Inflammatory macrophage (primary cell): ENCODE measurements around the gene WDR45B.
"Not testable (repeated sequence)": the region's sequence is repeated elsewhere in the genome, so short reads cannot be mapped to it uniquely, and the experiment has no call there.

ENCODE experiments used
- DNase-seq, 2 donors: peaks; one replicate each; pipeline ENCODE4 v3.0.0-alpha.2; 2020 to 2022

WDR45B gene

DNA sequence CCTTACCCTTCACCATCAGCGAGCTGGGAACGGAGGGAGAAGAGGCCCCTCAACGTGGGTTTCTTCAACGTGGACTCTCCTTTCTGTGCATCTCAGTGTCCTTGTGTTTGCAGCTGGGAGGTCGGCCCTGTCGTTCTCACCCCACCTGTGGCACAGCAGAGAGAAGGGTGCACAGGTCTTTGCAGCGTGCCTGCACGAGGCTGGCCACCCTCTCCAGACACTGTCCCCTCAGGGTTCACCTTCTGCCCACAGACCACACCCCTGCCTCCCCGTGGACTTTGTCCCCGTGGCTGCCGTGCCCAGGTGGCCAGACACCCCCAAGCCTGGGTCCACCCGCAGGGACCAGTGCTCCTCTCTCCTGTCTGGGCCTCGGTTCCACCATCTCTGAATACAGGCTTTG lies 7.3 kb upstream of the WDR45B start:
- DNase-seq: no peak

DNA sequence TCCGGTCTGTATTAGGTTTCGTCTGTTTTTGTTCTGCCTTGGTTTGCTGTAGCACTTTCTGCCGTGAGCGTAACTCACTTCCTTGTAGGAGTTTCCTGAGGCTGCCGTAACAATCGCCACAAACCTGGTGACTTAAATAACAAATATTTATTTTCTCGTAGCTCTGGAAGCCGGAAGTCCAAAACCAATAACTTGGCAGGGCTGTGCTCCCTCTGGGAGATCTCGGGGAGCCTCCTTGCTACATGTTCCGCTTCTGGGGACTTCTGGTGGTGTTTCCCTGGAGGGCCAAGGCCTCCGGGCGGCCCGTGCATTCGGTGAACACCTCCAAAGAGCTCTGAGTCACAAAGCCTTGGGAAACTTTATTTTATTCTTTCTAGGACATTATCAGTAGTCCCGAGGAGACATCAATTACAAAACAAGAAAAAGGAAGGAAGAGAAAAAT lies 6.8 kb upstream of the WDR45B start:
- DNase-seq: peak; percentile 68

DNA sequence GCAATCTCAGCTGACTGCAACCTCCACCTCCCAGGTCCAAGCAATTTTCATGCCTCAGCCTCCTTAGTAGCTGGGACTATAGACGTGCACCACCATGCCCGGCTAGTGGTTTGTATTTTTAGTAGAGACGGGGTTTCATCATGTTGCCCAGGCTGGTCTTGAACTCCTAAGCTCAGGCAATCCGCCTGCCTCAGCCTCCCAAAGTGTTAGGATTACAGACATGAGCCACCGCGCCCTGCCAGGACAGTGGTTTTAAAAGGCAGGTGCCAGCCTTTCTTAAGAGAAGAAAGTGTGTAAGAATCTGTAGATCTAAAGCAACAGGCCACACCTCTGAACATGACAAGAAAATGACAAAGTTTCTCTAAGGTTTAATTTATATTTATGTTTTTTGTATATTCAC lies 6.4 kb upstream of the WDR45B start:
- not testable (repeated sequence) for DNase-seq

GRCh38 chr17:82653651-82654528 lies 5.6 kb upstream of the WDR45B start:
- DNase-seq: no peak

GRCh38 chr17:82650723-82651122 lies 2.5 kb upstream of the WDR45B start:
- DNase-seq: no peak

DNA sequence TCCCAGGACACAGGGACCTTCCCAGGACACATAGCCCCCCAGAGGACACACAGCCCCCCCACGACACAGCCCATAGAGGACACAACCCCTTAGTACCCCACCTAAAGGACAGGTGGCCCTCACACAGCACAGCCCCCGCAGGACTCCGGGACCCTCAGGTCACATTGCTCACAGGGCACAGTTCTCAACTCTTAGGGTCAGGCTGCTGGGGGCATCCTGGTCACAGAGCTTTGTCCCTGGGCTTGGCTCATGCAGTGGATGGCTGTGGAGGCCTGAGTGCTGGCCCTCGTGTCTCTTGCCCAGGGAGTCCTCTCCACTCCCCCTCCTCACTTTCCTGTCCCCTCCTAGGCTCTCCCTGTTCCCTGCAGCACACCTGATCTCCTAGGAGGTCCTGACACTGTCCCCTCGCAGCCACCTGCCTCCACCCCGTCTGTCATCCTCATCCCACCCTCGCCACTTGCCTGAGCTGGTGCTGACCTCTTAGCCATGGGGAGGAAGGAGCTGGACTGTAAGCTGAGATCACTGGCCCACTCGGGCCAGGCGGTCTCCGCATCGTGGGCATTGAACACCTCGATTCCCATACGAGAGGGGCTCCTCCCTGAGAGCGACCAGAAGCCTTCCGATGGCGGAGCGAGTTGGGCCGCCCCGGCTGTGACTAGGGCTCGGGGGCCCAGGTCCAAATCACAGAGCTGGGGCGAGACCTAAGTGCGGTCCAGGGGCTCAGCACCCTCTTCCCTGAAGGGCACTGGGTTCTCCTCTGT lies 1.4 kb upstream of the WDR45B start:
- no peak for DNase-seq

DNA sequence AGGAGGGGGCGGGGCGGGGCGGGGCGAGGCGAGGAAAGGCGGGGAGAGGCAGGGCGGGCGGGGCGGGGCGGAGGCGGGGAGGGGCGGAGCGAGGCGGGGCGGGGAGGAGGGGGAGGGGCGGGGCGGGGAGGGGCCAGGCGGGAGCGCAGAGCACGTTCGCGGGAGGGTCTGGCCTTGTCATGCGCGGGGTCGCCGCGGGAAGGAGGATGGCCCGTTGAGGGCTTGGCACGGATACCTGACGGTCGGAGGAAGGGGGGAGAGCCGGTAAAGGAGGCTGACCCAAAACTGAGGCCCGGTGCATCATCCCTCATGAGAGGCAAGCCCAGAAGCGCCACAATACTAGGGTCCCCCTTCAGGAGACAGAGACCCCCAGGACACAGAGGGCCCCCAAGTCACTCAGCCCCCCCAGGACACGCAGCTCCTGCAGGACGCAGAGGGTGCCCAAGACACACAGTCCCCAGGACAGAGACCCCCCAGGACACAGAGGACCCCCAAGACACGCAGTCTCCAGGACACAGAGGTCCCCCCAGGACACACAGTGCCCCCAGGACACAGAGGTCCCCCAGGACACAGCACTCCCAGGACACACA lies 593 bp upstream of the WDR45B start:
- no peak for DNase-seq

DNA sequence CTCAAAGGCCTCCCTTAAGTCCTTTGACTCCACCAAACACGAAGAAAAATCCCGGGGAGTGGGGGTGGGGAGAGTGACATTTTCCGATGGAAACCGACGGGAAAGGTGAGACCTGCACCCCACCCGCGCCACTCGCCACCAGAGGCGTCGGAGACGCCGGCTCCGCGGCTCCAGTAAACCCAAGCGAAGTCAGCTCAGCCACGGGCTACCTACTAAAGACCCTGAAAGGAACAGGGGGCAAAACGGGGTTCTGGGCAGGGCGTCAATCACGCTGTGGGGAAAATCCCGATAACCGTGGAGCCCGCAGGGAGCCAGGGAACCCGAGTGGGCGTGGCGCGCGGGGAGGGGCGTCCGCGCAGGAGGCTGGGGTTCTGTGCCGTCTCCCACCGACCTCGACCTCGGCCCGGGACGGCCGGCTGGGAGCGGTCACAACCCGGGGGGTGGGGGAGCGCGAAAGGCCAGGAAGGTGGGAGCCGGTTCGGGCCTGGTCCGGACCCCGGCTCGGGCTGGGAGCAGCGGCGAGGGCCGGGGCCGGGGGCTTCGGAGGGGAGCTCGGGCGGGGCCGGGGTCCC lies 565 bp downstream of the WDR45B start:
- peak in 1 of 2 donors; percentile 14 for DNase-seq

GRCh38 chr17:82645516-82645915 lies 2.7 kb downstream of the WDR45B start:
- DNase-seq: no peak

GRCh38 chr17:82644148-82644547 lies 4.1 kb downstream of the WDR45B start:
- DNase-seq: no peak

DNA sequence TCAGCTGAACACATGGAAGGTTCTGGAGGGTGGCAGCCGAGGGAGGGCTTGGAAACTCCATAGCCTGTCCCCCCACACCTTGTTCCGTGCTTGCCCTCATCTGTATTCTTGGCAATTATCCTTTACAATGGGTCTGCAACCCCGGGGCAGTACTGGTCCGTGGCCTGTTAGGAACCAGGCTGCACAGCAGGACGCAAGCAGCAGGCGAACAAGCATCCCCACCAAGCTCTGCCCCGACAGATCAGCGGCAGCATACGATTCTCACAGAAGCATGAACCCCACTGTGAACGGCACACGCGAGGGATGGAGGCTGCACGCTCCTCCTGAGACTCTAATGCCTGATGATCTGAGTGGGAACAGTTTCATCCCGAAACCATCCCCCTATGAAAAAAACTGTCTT lies 6.2 kb downstream of the WDR45B start:
- no peak for DNase-seq

- peak; percentile 43 to 77 for DNase-seq
Measured at GRCh38 chr17:82640036-82640435, 8.2 kb downstream of the WDR45B start.

DNA sequence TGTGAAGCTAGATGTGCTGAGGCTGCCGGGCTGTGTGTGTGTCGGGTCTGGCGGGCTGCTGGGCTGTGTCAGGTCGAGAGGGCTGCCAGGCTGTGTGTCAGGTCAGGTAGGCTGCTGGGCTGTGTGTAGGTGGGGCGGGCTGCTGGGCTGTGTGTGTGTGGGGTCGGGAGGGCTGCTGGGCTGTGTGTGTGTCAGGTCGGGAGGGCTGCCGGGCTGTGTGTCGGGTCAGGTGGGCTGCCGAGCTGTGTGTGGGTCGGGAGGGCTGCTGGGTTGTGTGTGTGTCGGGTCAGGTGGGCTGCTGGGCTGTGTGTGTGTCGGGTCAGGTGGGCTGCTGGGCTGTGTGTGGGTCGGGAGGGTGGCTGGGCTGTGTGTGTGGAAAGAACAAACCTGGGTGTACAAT lies 8.6 kb downstream of the WDR45B start:
- no peak for DNase-seq

DNA sequence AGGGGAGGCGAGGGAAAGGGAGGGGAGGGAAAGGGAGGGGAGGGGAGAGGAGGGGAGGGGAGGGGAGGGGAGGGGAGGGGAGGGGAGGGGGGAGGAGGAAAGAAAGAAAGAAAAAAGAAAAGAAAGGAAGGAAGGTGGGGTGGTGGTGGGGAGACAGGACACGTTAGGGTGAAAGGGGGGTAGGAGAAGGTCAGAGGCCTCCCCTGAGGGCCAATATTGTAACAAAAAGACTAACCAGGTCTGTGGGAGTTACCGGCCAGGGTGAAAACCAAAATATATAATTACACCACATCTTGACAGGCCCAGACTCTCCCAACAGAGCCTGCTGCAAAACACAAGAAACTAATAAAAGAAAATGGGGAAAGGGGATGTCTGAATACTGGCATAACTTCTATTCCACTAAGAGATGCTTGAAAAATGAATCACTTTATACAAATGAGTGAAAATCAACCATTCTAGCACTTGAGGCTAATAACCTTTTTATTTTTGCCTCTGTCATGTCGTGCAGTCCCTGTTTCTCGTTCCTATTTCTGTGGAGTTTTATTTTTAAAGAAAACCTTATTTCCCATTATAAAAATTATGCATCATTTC lies 10.0 kb downstream of the WDR45B start:
- no peak for DNase-seq

DNA sequence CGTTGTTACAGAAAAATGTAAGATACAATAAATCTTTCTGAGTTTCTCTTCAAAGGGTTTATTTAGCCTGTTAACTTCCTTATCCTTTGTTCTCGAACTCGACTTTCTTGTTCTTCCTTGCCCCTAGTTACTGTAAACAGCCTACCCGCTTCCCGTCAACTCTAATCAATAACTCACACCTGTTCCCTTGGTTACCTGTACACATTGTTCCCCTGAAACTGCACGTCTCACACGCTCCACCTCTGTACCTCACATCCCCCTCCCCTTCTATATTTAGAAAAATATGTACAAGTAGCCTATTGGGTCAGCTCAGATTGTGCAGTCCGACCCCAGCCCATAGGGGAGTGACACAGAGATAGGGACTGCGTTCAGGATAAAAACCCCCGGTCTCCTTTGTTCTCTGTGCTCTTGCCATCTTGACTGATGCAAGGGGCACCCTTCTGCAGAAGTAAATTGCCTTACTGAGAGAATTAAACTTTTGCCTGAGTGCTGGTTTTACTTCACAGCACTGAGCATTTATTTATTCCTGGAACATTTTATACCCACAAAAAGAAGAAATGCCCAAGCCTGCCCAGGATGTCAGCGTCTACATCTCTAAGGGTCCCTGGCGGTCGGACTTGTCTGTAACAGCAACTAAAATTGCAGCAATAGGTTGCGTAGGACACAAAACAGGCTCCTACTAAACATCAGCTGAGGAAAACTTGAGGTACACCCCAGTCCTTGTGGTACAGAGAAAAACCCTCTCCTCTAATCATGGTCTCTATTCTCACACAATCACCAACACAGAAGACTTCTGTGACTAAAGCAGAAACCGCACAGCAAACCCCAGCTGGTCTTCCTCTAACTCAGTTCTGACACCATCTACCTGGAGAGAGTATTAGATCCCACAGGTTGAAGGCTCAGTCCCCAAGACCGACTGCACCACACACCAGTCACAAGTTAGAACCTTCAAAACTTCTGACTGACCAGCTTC lies 11.3 kb downstream of the WDR45B start:
- DNase-seq: no peak

DNA sequence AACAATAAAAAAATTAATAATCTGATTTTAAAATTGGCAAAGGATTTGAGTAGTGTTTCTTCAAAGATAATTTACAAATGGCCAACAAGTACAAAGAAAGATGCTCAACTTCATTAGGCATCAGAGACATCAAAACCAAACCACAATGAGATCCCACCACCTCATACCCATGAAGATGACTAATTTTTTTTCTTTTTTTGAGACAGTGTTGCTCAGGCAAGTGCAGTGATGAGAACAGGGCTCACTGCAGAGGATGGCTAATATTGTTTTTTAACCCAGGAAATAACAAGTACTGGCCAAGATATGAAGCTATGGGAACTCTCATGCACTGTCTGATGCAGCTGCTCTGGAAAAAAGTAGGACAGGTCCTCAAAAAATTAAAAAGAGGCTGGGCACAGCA lies 14.9 kb downstream of the WDR45B start:
- no peak for DNase-seq

DNA sequence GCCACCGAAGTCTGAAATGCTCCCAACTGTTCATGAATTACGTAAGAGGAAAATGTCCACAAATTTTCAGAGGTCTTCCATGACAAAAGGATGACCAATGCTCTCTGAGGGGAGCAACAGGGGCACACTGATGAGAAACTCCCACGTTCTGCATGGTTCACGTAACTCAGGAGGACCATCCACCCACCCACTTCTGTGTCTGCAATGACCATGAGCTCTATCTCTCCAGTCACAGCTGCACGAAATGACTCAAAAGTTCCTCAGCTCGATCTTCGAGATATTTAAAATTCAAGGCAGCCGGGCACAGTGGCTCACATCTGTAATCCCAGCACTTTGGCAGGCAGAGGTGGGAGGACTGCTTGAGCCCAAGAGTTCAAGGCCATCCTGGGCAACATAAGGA lies 15.8 kb downstream of the WDR45B start:
- DNase-seq: no peak

GRCh38 chr17:82631544-82631943 lies 16.7 kb downstream of the WDR45B start:
- DNase-seq: no peak

- DNase-seq: no peak
Measured at GRCh38 chr17:82630212-82630611, 18.0 kb downstream of the WDR45B start.

- no peak for DNase-seq
Measured at GRCh38 chr17:82629748-82630147, 18.5 kb downstream of the WDR45B start.

GRCh38 chr17:82627405-82627804 lies 20.8 kb downstream of the WDR45B start:
- no peak for DNase-seq

GRCh38 chr17:82623707-82624106 lies 24.5 kb downstream of the WDR45B start:
- DNase-seq: peak; percentile 39 to 61
